Stomach (tissue), 9 donors: Measurements from ENCODE around the gene TUSC2. TPM values are rescaled to one million over a fixed set of nuclear protein-coding genes. Genes with fewer than 3 reads are reported as not detected.
A peak's percentile ranks its signal among the peaks of the same experiment; 100 is the strongest.

Source experiments
- DNase-seq, 2 donors: peaks; one replicate each; pipeline versions ENCODE4 v3.0.0 to v3.0.0-alpha.2; 2013 to 2019
- H3K27ac ChIP-seq, 5 donors: fragments of 200-600 bp in 4 of 5; sonication (generic) in 4 of 5; one replicate each; pipeline ENCODE4 v1.5.1; 2013 to 2019; ENCODE audit warnings: mild to moderate bottlenecking in 1 of 5, moderate library complexity in 1 of 5
- H3K27me3 ChIP-seq, 3 donors: fragments of 200-600 bp; sonication (generic); one replicate each; pipeline ENCODE4 v1.5.1; 2017 to 2019; ENCODE audit warnings: mixed run types in 1 of 3
- H3K36me3 ChIP-seq, 4 donors: fragments of 200-600 bp; sonication (generic); 1 replicate in 3 of 4; 2 replicates in 1 of 4; pipeline ENCODE4 v1.5.1; 2016 to 2019
- H3K4me1 ChIP-seq, 4 donors: fragments of 200-600 bp; sonication (generic); one replicate each; pipeline ENCODE4 v1.5.1; 2016 to 2019
- H3K4me3 ChIP-seq, 4 donors: fragments of 200-600 bp; sonication (generic) in 3 of 4; one replicate each; pipeline ENCODE4 v1.5.1; 2016 to 2019; ENCODE audit warnings: mild to moderate bottlenecking in 1 of 4
- H3K9me3 ChIP-seq, 4 donors: fragments of 200-600 bp; sonication (generic); one replicate each; pipeline ENCODE4 v1.5.1; 2016 to 2019
- EP300 ChIP-seq: sonication (generic); formaldehyde crosslinking; IDR thresholded peaks from one replicate; pipeline ENCODE4 v1.6.1; 2017; ENCODE audit warnings: antibody characterized with exemption
- POLR2A ChIP-seq, 4 donors: fragments of 450-650 bp; IDR thresholded peaks; one replicate each; pipeline ENCODE4 v1.6.1; 2016; ENCODE audit warnings: antibody characterized with exemption in 4 of 4, control low read depth in 2 of 4, mild to moderate bottlenecking in 1 of 4, moderate library complexity in 1 of 4
- POLR2AphosphoS5 ChIP-seq, 3 donors: sonication (generic); formaldehyde crosslinking; IDR thresholded peaks; one replicate each; pipeline ENCODE4 v1.6.1; 2016; ENCODE audit warnings: antibody characterized with exemption in 3 of 3
- WGBS, 5 donors: extraction: QIAGEN DNeasy Blood & Tissue Kit in 3 of 5; methylation state at CpG; one replicate each; pipeline versions ENCODE4 v1.1.5 to v1.1.7; 2013 to 2018; 5-methylcytosine and 5-hydroxymethylcytosine counted together
- intact Hi-C: fragments of 100-400 bp; cut with DNase I; formaldehyde crosslinking; loops from one replicate; pipeline ENCODE4 v1.15.1; 2023; ENCODE audit warnings: low total_unique reads
- polyA plus RNA-seq, 3 donors: library from polyadenylated mRNA; stranded (reverse); fragments of 200-250 nt; gene quantifications; one replicate each; pipeline ENCODE4 v1.2.3, GENCODE V29; 2013
- total RNA-seq, 5 donors: library from RNA; depleted of rRNA; stranded (reverse); fragments of >200 nt; gene quantifications; one replicate each; pipeline versions ENCODE4 v1.1.0 to v1.2.3, GENCODE V29; 2014 to 2016
- TF ChIP-seq, protein P1 (sequence below), 7 experiments: fragments of 450-650 bp in 4 of 7; fragments of 200-600 bp in 3 of 7; sonication (generic) in 3 of 7; IDR thresholded peaks; one replicate each; pipeline ENCODE4 v1.5.1; 2016 to 2019; ENCODE audit warnings: antibody characterized with exemption in 7 of 7, control low read depth in 2 of 7, mild to moderate bottlenecking in 1 of 7
- donor health status: healthy with polysubstance abuse.
- donor health status: Bipolar disorder and iron deficiency.
- donor health status: healthy.

Gene TUSC2
- total and polyA plus RNA-seq, 8 donors: 2.3 to 63.4 (median 40.3) TPM; not detected in 1

DNA sequence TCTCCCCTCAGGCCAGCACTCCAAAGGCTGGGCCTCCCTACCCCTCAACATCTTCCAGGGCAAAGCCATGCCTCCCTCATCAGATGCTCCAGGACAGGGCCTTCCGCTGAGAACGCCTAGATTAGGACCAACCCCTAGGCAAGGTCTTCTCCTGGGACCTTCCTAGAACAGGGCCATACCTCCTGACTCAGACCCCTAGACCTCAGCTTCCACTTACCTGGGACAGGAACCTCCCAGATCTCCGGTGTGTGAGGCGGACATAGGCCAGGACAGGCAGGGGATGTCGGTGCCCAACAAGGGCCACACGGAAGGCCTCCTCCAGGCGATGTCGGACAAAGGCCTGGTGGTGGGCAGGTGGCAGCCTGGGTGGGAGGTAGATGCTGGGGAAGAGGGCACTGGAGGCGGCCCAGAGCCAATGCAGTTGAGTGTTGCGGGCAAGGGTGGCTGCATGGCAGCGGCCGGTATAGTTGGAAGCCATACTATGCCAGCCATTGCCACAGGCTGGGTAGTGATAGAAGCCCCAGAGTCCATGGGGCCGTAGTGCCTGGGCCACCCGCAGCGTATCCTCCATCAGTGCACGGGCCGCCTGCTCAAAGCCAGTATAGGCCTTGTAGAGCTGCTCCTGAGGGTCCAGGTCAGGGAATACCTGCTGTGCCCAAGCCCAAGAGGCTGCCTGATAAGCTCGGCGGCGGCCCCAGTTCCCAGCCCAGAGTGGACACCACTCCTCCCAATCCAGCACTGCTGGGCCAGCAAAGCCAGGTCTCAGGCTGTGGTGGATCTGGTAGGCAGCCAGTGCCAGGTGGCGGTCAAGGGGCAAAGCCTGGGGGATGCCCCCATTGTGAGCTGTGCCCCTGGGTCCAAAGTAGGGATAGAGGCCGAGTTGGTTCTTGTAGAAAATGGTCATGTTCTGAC is 33.3 kb downstream of the TUSC2 start:
- 90 to 94% (median 92%) methylated on average over 13 to 22 of the region's 22 CpGs for WGBS, 5 donors
- H3K27ac ChIP-seq: peak overlapping the region in 1 of 5 donors; percentile 97
- no peak overlapping the region for H3K4me3 ChIP-seq
- intact Hi-C loops: no loop called here
- peaks cover 14 to 24% (median 16%) of the 10 kb centered on the region in 4 donors for H3K36me3 ChIP-seq
- H3K4me1 ChIP-seq: peaks cover 39 to 60% (median 56%) of the 10 kb centered on the region in 4 donors
- H3K27me3 ChIP-seq: no peaks in the 10 kb centered on the region
- no peak for TF ChIP-seq POLR2AphosphoS5 (IDR thresholded peaks at IDR 0.05)
- DNase-seq: no peak
- no peaks in the 10 kb centered on the region for H3K9me3 ChIP-seq

DNA sequence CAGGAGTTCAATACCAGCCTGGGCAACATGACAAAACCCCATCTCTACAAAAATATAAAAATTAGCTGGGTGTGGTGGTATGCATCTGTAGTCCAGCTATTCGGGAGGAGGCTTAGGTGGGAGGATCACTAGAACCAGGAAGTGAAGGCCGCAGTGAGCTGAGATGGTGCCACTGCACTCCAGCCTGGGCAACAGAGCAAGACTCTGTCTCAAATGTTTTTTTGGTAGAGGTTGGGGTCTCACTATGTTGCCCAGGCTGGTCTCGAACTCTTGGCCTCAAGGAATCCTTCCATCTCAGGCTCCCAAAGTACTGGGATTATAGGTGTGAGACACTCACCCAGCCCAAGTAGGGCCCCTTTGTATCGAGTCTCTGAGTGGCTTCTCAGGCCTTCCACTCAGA is 33.9 kb downstream of the TUSC2 start:
- no peak overlapping the region for H3K4me3 ChIP-seq
- H3K27me3 ChIP-seq: no peaks in the 10 kb centered on the region
- H3K9me3 ChIP-seq: no peaks in the 10 kb centered on the region
- intact Hi-C loops: no loop called here
- no peak for DNase-seq
- H3K36me3 ChIP-seq: peaks cover 20 to 30% (median 22%) of the 10 kb centered on the region in 4 donors
- 86 to 95% (median 94%) methylated on average over 4 of the region's 4 CpGs for WGBS, 5 donors
- peak overlapping the region in 2 of 5 donors; percentile 97 to 99 for H3K27ac ChIP-seq
- TF ChIP-seq EP300 (no peak), POLR2AphosphoS5 (IDR thresholded peaks at IDR 0.05) (no peak), POLR2A (IDR thresholded peaks at IDR 0.05) (no peak)
- TF ChIP-seq, protein P1, sequence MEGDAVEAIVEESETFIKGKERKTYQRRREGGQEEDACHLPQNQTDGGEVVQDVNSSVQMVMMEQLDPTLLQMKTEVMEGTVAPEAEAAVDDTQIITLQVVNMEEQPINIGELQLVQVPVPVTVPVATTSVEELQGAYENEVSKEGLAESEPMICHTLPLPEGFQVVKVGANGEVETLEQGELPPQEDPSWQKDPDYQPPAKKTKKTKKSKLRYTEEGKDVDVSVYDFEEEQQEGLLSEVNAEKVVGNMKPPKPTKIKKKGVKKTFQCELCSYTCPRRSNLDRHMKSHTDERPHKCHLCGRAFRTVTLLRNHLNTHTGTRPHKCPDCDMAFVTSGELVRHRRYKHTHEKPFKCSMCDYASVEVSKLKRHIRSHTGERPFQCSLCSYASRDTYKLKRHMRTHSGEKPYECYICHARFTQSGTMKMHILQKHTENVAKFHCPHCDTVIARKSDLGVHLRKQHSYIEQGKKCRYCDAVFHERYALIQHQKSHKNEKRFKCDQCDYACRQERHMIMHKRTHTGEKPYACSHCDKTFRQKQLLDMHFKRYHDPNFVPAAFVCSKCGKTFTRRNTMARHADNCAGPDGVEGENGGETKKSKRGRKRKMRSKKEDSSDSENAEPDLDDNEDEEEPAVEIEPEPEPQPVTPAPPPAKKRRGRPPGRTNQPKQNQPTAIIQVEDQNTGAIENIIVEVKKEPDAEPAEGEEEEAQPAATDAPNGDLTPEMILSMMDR (IDR thresholded peaks at IDR 0.05): no peak
- peaks cover 43 to 66% (median 61%) of the 10 kb centered on the region in 4 donors for H3K4me1 ChIP-seq

DNA sequence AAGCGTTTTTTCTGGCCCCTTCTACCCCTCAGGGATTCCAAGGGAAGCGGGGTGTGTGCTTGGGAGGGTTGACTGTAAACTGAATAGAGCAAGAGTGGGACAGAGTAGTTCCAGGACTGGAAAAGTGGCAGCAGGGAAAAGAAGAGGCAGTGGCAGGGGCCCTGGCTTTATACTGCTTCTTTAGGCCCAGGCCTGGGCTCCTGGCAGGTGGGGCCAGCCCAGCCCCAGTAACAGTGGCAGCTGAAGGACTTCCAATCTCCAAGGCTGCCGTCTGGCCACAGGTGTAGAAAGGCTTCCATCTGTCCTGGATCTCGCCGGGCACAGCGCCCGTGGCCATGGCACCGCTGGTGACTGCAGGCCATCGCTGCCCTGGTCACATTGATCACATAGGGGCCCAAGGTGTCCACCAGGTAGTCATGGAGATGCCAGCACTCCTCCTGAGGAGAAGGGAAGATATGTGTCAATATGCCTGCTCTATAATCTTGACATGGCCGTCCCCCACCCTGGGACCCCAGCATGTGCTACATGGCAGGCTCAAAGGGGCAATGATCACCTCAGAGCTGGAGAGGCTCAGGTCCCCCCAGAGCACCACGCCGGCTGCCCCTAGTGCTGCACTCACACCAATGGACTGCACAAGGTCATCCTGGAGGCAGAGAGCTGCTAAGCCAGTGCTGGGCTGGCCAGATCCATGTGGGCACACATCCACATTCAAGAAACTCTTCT is 34.8 kb downstream of the TUSC2 start:
- H3K27ac ChIP-seq: peak overlapping the region; percentile 89 to 99 (median 97)
- peak overlapping the region; percentile 86 to 99 (median 96) for H3K4me3 ChIP-seq
- no peaks in the 10 kb centered on the region for H3K27me3 ChIP-seq
- H3K36me3 ChIP-seq: peaks cover 29 to 39% (median 31%) of the 10 kb centered on the region in 4 donors
- H3K4me1 ChIP-seq: peaks cover 36 to 60% (median 54%) of the 10 kb centered on the region in 4 donors
- no peaks in the 10 kb centered on the region for H3K9me3 ChIP-seq
- intact Hi-C loops: no loop called here
- TF ChIP-seq, protein P1 (IDR thresholded peaks at IDR 0.05): no peak
- TF ChIP-seq POLR2A (IDR thresholded peaks at IDR 0.05) (no peak), EP300 (no peak), POLR2AphosphoS5 (IDR thresholded peaks at IDR 0.05) (no peak)
- 56 to 78% (median 74%) methylated on average over 5 to 12 of the region's 12 CpGs for WGBS, 5 donors
- no peak for DNase-seq

DNA sequence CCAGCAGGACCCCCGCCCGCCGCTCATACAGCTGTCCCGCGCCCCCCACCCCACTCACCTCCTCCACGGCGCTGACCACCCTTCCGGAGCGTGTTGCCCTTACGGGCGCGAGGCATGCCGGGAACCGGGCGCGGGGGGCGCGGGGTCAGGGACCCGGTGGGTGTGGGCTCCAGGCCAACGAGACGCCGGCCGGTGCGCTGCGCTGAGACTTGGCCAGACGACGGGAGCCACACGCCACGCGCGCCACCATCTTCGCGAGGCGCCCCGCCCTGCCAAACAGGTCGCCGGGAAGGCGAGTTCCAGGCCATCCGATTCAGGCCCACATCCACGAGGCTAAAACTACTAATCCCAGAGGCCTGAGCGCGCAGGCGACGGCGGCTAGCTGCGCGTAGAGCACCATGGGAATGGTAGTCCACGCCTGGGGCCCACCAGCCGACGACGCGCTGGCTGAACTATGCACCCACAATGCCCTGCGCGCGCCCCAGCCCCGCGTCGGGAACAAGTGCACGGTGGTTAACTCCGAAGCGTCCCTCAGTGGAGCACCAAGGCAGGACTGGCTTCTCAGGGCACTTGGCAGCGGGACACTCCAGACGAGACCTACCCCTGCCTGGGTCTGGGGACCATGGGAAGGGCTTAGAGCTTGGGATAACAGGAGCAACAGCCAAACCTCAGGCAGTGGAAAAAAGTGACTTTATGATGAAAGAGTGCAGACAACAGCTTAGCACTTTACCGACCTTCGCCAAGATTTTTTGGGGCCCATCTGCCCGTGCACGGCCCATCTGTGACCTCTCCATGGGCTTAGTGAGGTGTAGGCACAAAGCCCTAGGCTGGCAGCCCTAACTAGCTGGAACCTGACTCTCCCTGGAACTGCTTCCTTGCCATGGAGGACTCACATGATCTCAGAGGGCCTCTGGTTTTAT is 35.6 kb downstream of the TUSC2 start, which contains the start of gene IFRD2:
Gene IFRD2, minus strand, starts transcription at position 271 of the 920 bp plus-strand sequence. Its CDS starts 155 bp downstream, at position 116.
- Histone ChIP-seq H3K4me3 (peak within 1 kb of the TSS; percentile 86 to 99 (median 96)), H3K27me3 (no peaks in the 10 kb centered on the region), H3K36me3 (peaks cover 37 to 45% (median 39%) of the 10 kb centered on the region in 4 donors), H3K4me1 (peaks cover 30 to 52% (median 47%) of the 10 kb centered on the region in 4 donors), H3K9me3 (no peaks in the 10 kb centered on the region), H3K27ac (peak within 1 kb of the TSS; percentile 95 to 99 (median 97))
- peak; percentile 98 to 99 for DNase-seq
- WGBS, 5 donors: 0 to 1% (median 1%) methylated on average over 28 to 67 of the region's 67 CpGs
- intact Hi-C loops: no loop called here
- peak; percentile 85 to 98 (median 93) for TF ChIP-seq POLR2AphosphoS5 (IDR thresholded peaks at IDR 0.05)
- TF ChIP-seq, protein P1 (IDR thresholded peaks at IDR 0.05): no peak
